ENCODE data around the gene INHBA. TPM values are rescaled to one million over a fixed set of nuclear protein-coding genes. Genes with fewer than 3 reads are reported as not detected.

The INHBA gene
- total RNA-seq, 4 donors from 2014 or later, result 0.85 to 5.3 (median 1.4) TPM; not detected in 1

- no peaks in the 10 kb centered on the region for H3K27me3 ChIP-seq
- no peak overlapping the region for H3K27ac ChIP-seq
- WGBS, 2 donors, result 90 to 93% methylated on average over 3 to 4 of the region's 4 CpGs
- intact Hi-C loops (cut with DNase I), result no loop called here
- H3K9me3 ChIP-seq, result no peaks in the 10 kb centered on the region
- no peaks in the 10 kb centered on the region for H3K4me1 ChIP-seq
- TF ChIP-seq POLR2A (IDR thresholded peaks at IDR 0.05) (no peak), CTCF (IDR thresholded peaks at IDR 0.05) (no peak)
- no peak for DNase-seq
- H3K36me3 ChIP-seq, result no peaks in the 10 kb centered on the region
- H3K4me3 ChIP-seq, result no peak overlapping the region
Observed at GRCh38 chr7:41729059-41729458, 26.2 kb upstream of the INHBA start.

- Histone ChIP-seq H3K4me1 (no peaks in the 10 kb centered on the region), H3K27ac (no peak overlapping the region), H3K27me3 (no peaks in the 10 kb centered on the region), H3K36me3 (no peaks in the 10 kb centered on the region), H3K9me3 (no peaks in the 10 kb centered on the region), H3K4me3 (no peak overlapping the region)
- DNase-seq, result no peak
- intact Hi-C loops (cut with DNase I), result no loop called here
- TF ChIP-seq POLR2A (IDR thresholded peaks at IDR 0.05) (no peak), CTCF (IDR thresholded peaks at IDR 0.05) (no peak)
- WGBS, 2 donors, result 88 to 90% methylated on average over 6 of the region's 6 CpGs
Observed at GRCh38 chr7:41725013-41725412, 22.1 kb upstream of the INHBA start.

- 28 to 55% methylated on average over 1 of the region's 1 CpG for WGBS, 2 donors
- TF ChIP-seq POLR2A (IDR thresholded peaks at IDR 0.05) (no peak), CTCF (IDR thresholded peaks at IDR 0.05) (no peak)
- Histone ChIP-seq H3K27ac (no peak overlapping the region), H3K9me3 (no peaks in the 10 kb centered on the region), H3K27me3 (no peaks in the 10 kb centered on the region), H3K4me3 (no peak overlapping the region), H3K4me1 (no peaks in the 10 kb centered on the region), H3K36me3 (no peaks in the 10 kb centered on the region)
- DNase-seq, result no peak
- intact Hi-C loops (cut with DNase I), result no loop called here
Observed at GRCh38 chr7:41720886-41721285, 18.0 kb upstream of the INHBA start.

GRCh38 chr7:41720046-41720445 lies 17.2 kb upstream of the INHBA start:
- no peak for TF ChIP-seq POLR2A (IDR thresholded peaks at IDR 0.05)
- no peak for TF ChIP-seq CTCF (IDR thresholded peaks at IDR 0.05)
- no peak overlapping the region for H3K4me3 ChIP-seq
- no peak overlapping the region for H3K27ac ChIP-seq
- no peaks in the 10 kb centered on the region for H3K9me3 ChIP-seq
- intact Hi-C loops (cut with DNase I), result no loop called here
- no peaks in the 10 kb centered on the region for H3K4me1 ChIP-seq
- H3K36me3 ChIP-seq, result no peaks in the 10 kb centered on the region
- H3K27me3 ChIP-seq, result no peaks in the 10 kb centered on the region
- DNase-seq, result no peak
- 73 to 83% methylated on average over 4 of the region's 4 CpGs for WGBS, 2 donors

- intact Hi-C loops (cut with DNase I), result no loop called here
- Histone ChIP-seq H3K9me3 (no peaks in the 10 kb centered on the region), H3K36me3 (no peaks in the 10 kb centered on the region), H3K4me1 (no peaks in the 10 kb centered on the region), H3K27me3 (no peaks in the 10 kb centered on the region), H3K4me3 (no peak overlapping the region), H3K27ac (no peak overlapping the region)
- TF ChIP-seq CTCF (IDR thresholded peaks at IDR 0.05) (no peak), POLR2A (IDR thresholded peaks at IDR 0.05) (no peak)
- DNase-seq, result no peak
- WGBS, 2 donors, result 67 to 74% methylated on average over 11 of the region's 11 CpGs
Observed at GRCh38 chr7:41716691-41717090, 13.8 kb upstream of the INHBA start.
